Fibroblast of skin of right quadriceps (primary cell): Measurements from ENCODE around the gene SH3GL3.

ENCODE experiments used
- DNase-seq: peaks from one replicate; pipeline ENCODE4 v3.0.0-alpha.2; 2013

SH3GL3 gene

GRCh38 chr15:83446904-83447709 lies at the start of gene SH3GL3:
Gene SH3GL3 (plus strand): TSS chr15:83447341. CDS start chr15:83447534, 193 bp downstream.
- DNase-seq = peak; percentile 74

- peak; percentile 65 for DNase-seq
Measured at GRCh38 chr15:83398626-83399025, 48.5 kb upstream of the SH3GL3 start.

- no peak for DNase-seq
Measured at GRCh38 chr15:83404121-83404520, 43.0 kb upstream of the SH3GL3 start.

DNA sequence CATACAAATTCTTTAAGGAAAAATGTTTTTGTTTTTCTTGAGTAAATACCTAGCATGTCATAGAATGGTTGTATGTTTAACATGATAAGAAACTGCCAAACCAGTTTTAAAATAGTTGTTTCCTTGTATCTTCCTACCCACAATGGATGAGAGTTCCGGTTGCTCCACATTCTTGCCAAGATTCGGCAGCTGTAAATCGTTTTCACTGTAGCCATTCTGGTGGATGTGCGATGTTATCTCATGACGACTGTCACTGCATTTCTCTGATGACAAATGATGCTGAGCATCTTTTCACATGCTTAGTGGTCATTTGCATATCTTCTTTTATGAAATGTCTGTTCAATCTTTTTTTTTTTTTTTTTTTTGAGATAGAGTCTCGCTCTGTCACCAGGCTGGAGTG lies 36.6 kb upstream of the SH3GL3 start:
- no peak for DNase-seq

DNA sequence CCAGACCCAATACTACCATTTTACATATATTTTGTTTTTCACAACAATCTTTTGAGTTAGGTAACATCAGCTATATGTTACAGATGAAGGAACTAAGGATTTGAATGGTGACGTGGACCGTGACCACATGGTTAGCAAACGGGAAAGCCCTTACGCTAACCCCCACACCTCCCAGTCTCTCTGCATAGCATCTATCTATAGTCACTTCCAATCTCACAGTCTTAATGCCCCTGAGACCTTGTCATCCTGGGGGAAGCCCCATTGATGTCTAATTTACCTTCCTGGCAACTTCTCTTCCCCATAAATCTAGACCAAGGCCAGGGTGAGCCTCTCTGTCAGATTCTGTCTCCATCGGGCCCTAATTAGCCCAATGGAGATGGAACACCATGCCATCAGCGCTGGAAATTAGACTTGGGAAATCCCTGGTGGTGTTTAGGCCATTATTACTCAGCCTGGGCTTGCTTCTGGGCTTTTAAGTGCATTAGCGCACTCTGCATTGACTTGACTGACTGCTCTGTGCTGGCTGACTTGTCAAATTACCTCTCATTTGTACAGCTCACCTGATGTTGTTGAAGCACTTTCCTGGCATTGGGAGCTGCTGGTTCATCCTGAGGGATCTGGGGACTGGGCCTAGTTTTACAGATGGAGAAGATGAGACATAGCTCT lies 34.0 kb upstream of the SH3GL3 start:
- no peak for DNase-seq

GRCh38 chr15:83422081-83422480 lies 25.1 kb upstream of the SH3GL3 start:
- DNase-seq = no peak

DNA sequence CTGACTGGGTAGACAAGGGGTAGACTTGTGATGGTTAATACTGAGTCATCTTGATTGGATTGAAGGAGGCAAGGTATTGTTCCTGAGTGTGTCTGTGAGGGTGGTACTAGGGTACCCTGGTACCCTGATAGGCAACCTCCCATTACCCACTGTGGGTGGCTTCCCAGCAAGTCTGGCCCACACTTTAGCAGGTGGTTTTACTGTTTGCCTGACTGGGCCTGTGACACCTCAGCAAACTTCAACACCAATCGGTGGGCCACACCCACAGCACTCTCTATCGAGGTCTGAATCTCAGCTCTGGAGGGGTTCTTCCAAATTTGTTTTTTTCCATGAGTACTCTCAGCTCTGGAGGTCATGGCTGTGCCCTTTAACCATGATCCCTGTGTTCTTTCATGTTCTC lies 24.6 kb upstream of the SH3GL3 start:
- no peak for DNase-seq

DNA sequence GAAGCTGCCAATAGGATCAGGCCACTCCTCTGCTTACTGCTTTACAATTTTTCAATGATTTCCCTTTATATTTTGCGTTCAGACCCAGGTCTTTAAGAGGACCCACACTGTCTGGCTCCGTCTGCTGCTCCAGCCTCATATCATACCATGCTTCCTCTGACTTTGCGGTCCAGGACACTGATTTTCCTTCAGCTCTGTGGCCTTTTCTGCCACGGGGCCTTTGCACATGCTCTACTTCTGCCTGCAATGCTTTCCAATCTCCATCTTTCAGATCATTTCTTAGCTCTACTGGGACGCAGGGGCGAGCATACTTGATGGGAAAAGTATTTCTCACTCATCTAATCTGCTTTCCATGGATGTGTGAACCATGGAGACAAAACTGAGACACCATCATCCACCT lies 23.0 kb upstream of the SH3GL3 start:
- no peak for DNase-seq

DNA sequence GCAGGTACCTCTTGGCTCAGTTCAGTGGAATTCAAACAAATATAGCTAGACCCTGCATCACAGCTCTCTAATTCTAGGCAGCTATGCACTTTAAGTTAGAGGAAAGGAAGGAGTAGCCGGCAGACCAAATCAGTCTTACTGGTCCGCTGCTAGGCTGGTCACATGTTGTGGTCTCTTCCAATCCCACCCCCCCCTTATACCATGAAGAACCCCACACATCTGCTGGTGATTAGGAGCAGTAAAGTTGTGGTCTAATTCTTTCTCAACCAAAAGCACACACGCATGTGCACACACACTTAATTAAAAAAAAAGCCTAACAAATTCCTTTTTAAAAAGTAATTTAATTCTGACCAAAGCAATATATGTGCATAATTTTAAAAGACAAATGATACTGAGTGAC lies 16.7 kb upstream of the SH3GL3 start:
- peak; percentile 88 for DNase-seq

GRCh38 chr15:83431521-83431920 lies 15.6 kb upstream of the SH3GL3 start:
- DNase-seq = no peak

DNA sequence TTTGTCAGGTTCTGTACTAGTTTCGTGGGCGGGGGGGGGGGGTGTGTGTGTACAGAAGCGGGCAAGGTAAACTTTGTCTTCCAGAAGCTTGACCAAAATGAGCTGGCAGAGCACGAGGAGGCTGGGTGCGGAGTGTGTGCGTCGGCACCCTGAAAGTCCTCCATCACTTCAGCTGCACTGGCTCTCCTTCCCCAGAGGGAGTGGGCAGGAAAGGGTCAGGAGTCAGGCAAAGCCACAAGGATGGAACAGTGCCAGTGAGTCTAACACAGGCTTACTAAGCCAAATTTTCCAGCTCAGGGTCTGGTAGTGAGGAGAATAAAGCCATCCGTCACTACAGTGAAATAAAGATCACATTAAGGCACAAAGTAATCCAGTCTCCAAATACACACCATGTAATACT lies 11.9 kb upstream of the SH3GL3 start:
- DNase-seq = peak; percentile 37

GRCh38 chr15:83435782-83436181 lies 11.4 kb upstream of the SH3GL3 start:
- no peak for DNase-seq

- DNase-seq = peak; percentile 73
Measured at GRCh38 chr15:83436513-83437158, 10.5 kb upstream of the SH3GL3 start.

DNA sequence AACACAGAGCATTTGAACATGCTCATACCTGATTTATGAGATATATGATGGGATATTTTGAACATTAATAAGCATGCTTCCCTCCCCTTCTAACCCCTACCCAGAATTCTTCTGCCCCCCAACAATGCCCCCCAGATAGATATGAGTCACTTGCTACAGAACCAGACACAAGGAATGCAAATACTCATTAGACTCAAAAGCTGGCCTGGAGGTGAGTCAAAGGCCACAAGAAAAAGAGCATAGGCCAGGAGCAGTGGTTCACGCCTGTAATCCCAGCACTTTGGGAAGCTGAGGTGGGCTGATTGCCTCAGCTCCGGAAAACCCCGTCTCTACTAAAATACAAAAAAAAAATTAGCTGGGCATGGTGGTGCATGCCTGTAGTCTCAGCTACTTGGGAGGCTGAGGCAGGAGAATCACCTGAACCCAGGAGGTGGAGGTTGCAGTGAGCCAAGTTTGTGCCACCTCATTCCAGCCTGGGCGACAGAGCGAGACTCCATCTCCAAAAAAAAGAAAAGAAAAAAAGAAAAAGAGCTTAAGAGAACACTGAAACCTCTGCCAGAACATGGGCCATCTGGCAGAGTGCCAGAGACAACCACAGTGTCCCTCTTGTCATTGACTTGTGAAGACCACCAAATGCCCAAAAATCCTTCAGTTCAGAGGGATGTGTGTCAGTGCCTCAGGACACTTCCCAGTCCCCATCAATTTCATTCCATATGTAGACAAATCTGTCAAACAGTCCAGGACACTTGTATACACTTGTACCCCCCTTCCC lies 3.9 kb upstream of the SH3GL3 start:
- peak; percentile 20 for DNase-seq

DNA sequence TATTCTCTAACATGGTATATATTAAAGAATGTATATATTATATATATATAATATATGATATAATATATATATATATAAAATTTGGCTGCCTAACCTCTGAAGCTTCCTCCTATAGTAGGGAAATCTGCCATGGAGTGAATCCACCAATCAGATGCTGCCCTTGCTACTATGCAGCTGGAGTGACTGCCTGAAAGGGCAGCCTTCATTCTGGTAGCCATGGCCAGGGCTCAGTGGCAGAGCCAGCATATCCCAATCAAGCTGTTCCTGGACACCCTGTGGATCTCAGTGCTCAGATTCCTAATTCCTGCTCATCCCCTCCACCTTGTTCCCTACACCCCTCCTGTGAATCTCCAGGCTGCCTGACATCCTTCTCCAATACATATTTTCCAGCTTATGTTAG lies 2.2 kb upstream of the SH3GL3 start:
- no peak for DNase-seq

DNA sequence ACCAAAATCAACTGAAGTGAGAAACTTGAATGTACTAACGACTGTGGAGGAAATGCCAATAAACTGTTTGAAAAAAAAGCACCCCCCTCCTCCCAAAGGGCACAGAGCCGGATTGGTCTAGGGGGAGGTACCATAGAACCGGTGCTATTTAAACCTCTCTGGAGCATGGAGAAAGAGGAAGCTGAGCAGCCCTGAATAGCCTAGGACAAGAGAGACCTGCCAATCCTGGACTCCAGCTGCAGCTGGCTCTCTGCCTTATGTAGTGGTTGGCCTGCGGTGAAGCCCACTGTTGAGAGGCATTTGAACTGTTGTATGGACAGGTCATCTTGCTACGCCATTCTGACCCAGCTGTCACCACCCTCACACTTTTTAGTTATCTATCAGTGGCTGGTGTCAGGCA lies 1.5 kb upstream of the SH3GL3 start:
- DNase-seq = no peak

DNA sequence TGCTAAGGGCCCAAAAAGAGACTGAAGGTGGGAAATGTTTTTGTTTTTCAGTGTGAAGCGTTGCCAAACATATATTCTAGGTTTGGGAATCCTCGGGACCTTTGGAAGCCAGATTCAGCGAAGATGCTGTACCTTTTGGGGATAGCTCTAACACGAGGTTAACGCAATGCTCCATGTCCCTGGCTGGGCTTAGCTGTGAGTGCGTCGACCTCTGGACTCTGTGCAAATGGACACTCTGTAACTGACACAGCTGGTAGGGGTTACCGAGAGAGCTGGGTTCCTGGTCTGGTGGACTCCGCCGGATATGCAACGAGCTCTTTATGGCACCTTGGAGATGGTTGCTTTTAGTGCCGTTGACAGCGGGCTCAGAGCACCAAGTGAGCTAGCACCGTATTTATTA lies 724 bp upstream of the SH3GL3 start:
- DNase-seq = no peak

GRCh38 chr15:83449250-83449671 lies 2.1 kb downstream of the SH3GL3 start:
- DNase-seq = no peak

GRCh38 chr15:83449937-83450506 lies 2.9 kb downstream of the SH3GL3 start:
- peak; percentile 55 for DNase-seq

GRCh38 chr15:83457149-83457548 lies 10.0 kb downstream of the SH3GL3 start:
- DNase-seq = no peak

DNA sequence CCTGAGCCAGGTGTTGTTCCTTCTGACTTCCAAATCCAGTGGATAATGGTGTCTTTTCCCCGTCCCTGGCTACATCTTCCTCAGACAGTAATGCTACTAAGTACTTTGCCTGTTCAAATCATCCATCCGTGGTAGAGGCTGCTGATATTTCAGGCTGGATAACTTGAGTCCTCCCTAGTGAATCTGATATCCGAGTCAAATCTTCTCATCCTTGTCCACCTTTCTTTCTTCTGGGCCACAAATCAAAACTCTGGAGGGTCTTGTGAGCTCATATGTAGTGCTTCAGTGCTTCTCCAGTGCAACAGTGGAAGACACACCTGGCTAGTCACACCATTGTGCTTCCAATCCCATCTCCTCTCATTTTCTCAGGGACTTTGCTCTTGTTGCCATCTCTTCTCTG lies 11.2 kb downstream of the SH3GL3 start:
- no peak for DNase-seq

DNA sequence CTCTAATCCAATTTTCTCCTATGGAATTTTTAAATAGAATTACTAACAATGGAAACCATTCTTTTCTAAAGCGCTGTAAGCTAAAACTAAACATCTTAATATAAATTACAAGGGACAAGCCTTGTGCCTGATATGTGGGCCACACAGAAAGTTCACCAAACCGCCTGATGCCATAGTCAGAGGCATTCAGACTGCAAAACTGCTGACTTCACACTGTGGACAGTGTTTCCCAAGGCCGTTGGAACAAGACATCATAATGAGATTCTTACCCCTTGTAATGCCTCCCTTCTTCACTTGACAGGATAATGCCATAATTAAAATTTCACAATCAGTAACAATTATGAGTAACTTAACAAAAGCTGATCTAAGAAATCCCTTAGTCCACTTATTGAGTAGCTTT lies 14.9 kb downstream of the SH3GL3 start:
- no peak for DNase-seq

DNA sequence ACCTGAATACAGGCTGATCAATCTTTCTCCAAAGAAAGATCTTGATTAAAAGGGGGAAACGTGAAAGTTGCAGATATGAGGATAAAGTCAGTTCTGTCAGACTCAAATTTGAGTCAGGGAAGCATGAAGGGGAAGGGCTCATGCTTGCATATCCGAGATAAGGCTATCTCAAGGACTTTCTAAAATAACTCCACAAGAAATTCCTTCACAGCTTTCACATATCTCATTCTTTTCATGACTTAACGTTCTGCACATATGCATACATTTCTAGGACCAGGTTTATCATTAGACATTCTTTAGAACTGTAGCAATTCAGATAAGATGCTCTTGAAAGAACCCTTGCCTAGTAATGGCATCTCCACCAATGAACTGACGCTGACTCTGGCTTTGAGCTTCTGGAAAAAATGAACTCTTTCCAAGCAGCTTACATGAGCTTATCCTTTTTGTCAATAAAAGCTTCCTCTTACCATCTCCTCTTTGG lies 15.9 kb downstream of the SH3GL3 start:
- DNase-seq = no peak
